ENCODE data around the gene MDM2. TPM values are rescaled to one million over a fixed set of nuclear protein-coding genes. Genes with fewer than 3 reads are reported as not detected.

The MDM2 gene
- total and polyA plus RNA-seq, 2 donors (not counting 1 experiment from before 2014, with no cell fraction given), result 6.1 to 78.7 TPM

DNA sequence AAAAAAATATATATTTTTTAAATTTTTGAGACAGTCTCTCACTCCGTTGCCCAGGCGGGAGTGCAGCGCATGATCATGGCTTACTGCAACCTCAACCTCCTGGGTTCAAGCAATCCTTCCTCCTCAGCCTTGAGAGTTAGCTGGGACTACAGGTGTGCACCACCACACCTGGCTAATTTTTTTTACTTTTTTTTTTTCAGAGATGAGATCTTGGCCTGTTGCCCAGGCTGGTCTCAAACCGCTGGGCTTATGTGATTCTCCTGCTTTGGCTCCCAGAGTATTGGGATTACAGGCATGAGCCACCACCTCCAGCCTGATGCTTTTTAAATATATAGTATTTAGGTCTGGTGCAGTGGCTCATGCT is 24.5 kb downstream of the MDM2 start:
- ChIA-PET POLR2A (no interaction called here), CTCF (interaction anchor here (0.6 to 3.4 kb wide), 3 partner anchors 11 to 243 kb away, joined by 3 to 32 read pairs (median 23); no protein-coding TSS in a partner anchor)
- no peak for ATAC-seq (ENCODE audit: low read depth)
- DNase-seq, result no peak
- Histone ChIP-seq H3K79me2 (ENCODE audit: control insufficient read depth, insufficient read depth, low read length) (peaks cover 14% of the 10 kb centered on the region), H4K20me1 (ENCODE audit: control insufficient read depth, insufficient read depth, low read length, poor library complexity, severe bottlenecking) (peaks cover 10% of the 10 kb centered on the region), H3K4me1 (ENCODE audit: control insufficient read depth in 2 of 2, insufficient read depth in 2 of 2, low read length in 2 of 2) (no peaks in the 10 kb centered on the region), H3K9ac (ENCODE audit: low read length) (no peak overlapping the region), H3K4me2 (replicated peaks; ENCODE audit: low read depth, low read length, poor library complexity, severe bottlenecking) (no peak overlapping the region), H3K27me3 (replicated peaks in 1 of 4; ENCODE audit: control extremely low read depth in 1 of 4, control insufficient read depth in 3 of 4, insufficient read depth in 4 of 4, low read length in 3 of 4) (no peaks in the 10 kb centered on the region), H3K9me3 (ENCODE audit: control extremely low read depth in 1 of 3, control insufficient read depth in 2 of 3, insufficient read depth in 1 of 3, low read length in 2 of 3) (no peaks in the 10 kb centered on the region), H2AFZ (ENCODE audit: insufficient read depth, low read depth, low read length, poor library complexity, severe bottlenecking) (no peak overlapping the region), H3K36me3 (replicated peaks in 1 of 2; ENCODE audit: control extremely low read depth in 1 of 2, control insufficient read depth in 1 of 2, extremely low read depth in 1 of 2, insufficient read depth in 2 of 2, low read length in 1 of 2) (peaks cover 19 to 62% of the 10 kb centered on the region in 2 experiments), H3K27ac (ENCODE audit: low read length in 2 of 2) (no peak overlapping the region), H3K4me3 (ENCODE audit: control extremely low read depth in 1 of 5, extremely low read depth in 1 of 5, insufficient read depth in 1 of 5, low read depth in 2 of 5, low read length in 4 of 5) (no peak overlapping the region)
- WGBS (ENCODE audit: insufficient coverage), result 100% methylated on average over 3 of the region's 4 CpGs
- H3K27me3 Mint-ChIP-seq, result no peaks in the 10 kb centered on the region
- no peak overlapping the region for H3K4me3 Mint-ChIP-seq
- peaks cover 5% of the 10 kb centered on the region for H3K4me1 Mint-ChIP-seq
- H3K9me3 Mint-ChIP-seq (ENCODE audit: insufficient read depth), result no peaks in the 10 kb centered on the region
- no peak overlapping the region for H3K27ac Mint-ChIP-seq
- no peak for TF ChIP-seq EZH2 (IDR thresholded peaks at IDR 0.05; ENCODE audit: borderline replicate concordance, insufficient read depth, low read depth, low read length, poor library complexity, severe bottlenecking)
- TF ChIP-seq, protein P1, sequence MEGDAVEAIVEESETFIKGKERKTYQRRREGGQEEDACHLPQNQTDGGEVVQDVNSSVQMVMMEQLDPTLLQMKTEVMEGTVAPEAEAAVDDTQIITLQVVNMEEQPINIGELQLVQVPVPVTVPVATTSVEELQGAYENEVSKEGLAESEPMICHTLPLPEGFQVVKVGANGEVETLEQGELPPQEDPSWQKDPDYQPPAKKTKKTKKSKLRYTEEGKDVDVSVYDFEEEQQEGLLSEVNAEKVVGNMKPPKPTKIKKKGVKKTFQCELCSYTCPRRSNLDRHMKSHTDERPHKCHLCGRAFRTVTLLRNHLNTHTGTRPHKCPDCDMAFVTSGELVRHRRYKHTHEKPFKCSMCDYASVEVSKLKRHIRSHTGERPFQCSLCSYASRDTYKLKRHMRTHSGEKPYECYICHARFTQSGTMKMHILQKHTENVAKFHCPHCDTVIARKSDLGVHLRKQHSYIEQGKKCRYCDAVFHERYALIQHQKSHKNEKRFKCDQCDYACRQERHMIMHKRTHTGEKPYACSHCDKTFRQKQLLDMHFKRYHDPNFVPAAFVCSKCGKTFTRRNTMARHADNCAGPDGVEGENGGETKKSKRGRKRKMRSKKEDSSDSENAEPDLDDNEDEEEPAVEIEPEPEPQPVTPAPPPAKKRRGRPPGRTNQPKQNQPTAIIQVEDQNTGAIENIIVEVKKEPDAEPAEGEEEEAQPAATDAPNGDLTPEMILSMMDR (IDR thresholded peaks at IDR 0.05), result no peak
- intact Hi-C loops (cut with micrococcal nuclease), result no loop called here

DNA sequence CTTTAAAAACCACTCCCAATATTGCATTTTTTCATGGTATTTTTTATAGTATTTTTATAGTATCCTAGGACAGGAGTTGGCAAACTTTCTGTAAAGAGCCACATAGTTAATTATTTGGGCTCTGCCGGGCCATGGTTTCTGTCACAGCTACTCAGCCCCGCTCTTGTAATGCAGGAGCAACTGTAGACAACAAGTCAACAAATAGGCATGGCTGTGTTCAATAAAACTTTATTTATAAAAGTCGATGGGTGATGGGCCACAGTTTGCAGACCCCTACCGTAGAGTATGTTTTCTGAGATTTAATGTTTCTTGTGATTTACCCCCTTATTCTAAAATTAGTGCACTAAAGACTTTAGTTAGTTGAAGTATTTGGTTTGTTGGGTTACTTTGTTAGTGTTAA is 25.5 kb downstream of the MDM2 start:
- no peak overlapping the region for H3K27ac Mint-ChIP-seq
- H3K4me1 Mint-ChIP-seq, result peaks cover 5% of the 10 kb centered on the region
- intact Hi-C loops (cut with micrococcal nuclease), result no loop called here
- H3K4me3 ChIP-seq (ENCODE audit: control extremely low read depth in 1 of 5, extremely low read depth in 1 of 5, insufficient read depth in 1 of 5, low read depth in 2 of 5, low read length in 4 of 5), result no peak overlapping the region
- peaks cover 14% of the 10 kb centered on the region for H3K79me2 ChIP-seq (ENCODE audit: control insufficient read depth, insufficient read depth, low read length)
- H3K27ac ChIP-seq (ENCODE audit: low read length in 2 of 2), result no peak overlapping the region
- H3K4me1 ChIP-seq (ENCODE audit: control insufficient read depth in 2 of 2, insufficient read depth in 2 of 2, low read length in 2 of 2), result no peaks in the 10 kb centered on the region
- DNase-seq, result no peak
- no peaks in the 10 kb centered on the region for H3K27me3 ChIP-seq (replicated peaks in 1 of 4; ENCODE audit: control extremely low read depth in 1 of 4, control insufficient read depth in 3 of 4, insufficient read depth in 4 of 4, low read length in 3 of 4)
- H3K4me2 ChIP-seq (replicated peaks; ENCODE audit: low read depth, low read length, poor library complexity, severe bottlenecking), result no peak overlapping the region
- H3K4me3 Mint-ChIP-seq, result no peak overlapping the region
- no peaks in the 10 kb centered on the region for H3K9me3 Mint-ChIP-seq (ENCODE audit: insufficient read depth)
- H3K9me3 ChIP-seq (ENCODE audit: control extremely low read depth in 1 of 3, control insufficient read depth in 2 of 3, insufficient read depth in 1 of 3, low read length in 2 of 3), result no peaks in the 10 kb centered on the region
- no peak overlapping the region for H3K9ac ChIP-seq (ENCODE audit: low read length)
- TF ChIP-seq, protein P1 (IDR thresholded peaks at IDR 0.05), result no peak
- TF ChIP-seq EZH2 (IDR thresholded peaks at IDR 0.05; ENCODE audit: borderline replicate concordance, insufficient read depth, low read depth, low read length, poor library complexity, severe bottlenecking), result no peak
- ATAC-seq (ENCODE audit: low read depth), result no peak
- no CpG with 5 or more reads among the region's 4 CpGs for WGBS (ENCODE audit: insufficient coverage)
- ChIA-PET CTCF (interaction anchor here (0.6 to 1.4 kb wide), 3 partner anchors 17 to 561 kb away, joined by 3 to 7 read pairs (median 3); no protein-coding TSS in a partner anchor), POLR2A (no interaction called here)
- peaks cover 10% of the 10 kb centered on the region for H4K20me1 ChIP-seq (ENCODE audit: control insufficient read depth, insufficient read depth, low read length, poor library complexity, severe bottlenecking)
- peaks cover 19 to 67% of the 10 kb centered on the region in 2 experiments for H3K36me3 ChIP-seq (replicated peaks in 1 of 2; ENCODE audit: control extremely low read depth in 1 of 2, control insufficient read depth in 1 of 2, extremely low read depth in 1 of 2, insufficient read depth in 2 of 2, low read length in 1 of 2)
- H2AFZ ChIP-seq (ENCODE audit: insufficient read depth, low read depth, low read length, poor library complexity, severe bottlenecking), result no peak overlapping the region
- H3K27me3 Mint-ChIP-seq, result no peaks in the 10 kb centered on the region
